IMR-90 (cell line): ENCODE results near the gene L3MBTL2. TPM values are rescaled to one million over a fixed set of nuclear protein-coding genes. Genes with fewer than 3 reads are reported as not detected.

Experiments used
- ATAC-seq: fragments of 200-7000 bp; cut with Tn5 transposase; 2 replicates; pipeline ENCODE4 v1.9.1; 2020; ENCODE audit warnings: low read depth, mild to moderate bottlenecking, moderate library complexity
- BruUV-seq: library from RNA; stranded (reverse); fragments of 400-500 nt; replicated peaks from 2 replicates; lab custom pipeline; 2021; lab: Mats Ljungman, UMichigan
- CTCF ChIA-PET: fragments of 300-600 bp; formaldehyde crosslinking; extraction: SDS; loops from one replicate; lab custom pipeline; 2021; ENCODE audit warnings: antibody characterized with exemption; lab: Yijun Ruan, JAX
- POLR2A ChIA-PET: fragments of 300-600 bp; sonication (Branson Sonifier 250); formaldehyde crosslinking; loops from one replicate; lab custom pipeline; 2022; ENCODE audit warnings: antibody characterized with exemption; ENCODE audit not compliant: unreplicated experiment; lab: Charles Lee
- DNase-seq: peaks from one replicate; pipeline ENCODE4 v3.0.0; 2013
- H2AFZ ChIP-seq: replicated peaks from 2 replicates; pipeline ENCODE3; 2013; ENCODE audit warnings: low read length, mild to moderate bottlenecking; ENCODE audit not compliant: poor library complexity
- H2AK5ac ChIP-seq: 2 replicates; pipeline ENCODE4 v1.6.1; 2013; ENCODE audit warnings: low read depth, low read length, inconsistent platforms
- H2AK9ac ChIP-seq: replicated peaks from 2 replicates; pipeline ENCODE3; 2013; ENCODE audit warnings: mild to moderate bottlenecking, low read depth, low read length, moderate library complexity; ENCODE audit not compliant: poor library complexity
- H2BK120ac ChIP-seq: 2 replicates; pipeline ENCODE4 v1.6.1; 2013; ENCODE audit warnings: low read depth, low read length, inconsistent platforms
- H2BK15ac ChIP-seq: 3 replicates; pipeline ENCODE4 v1.6.1; 2013; ENCODE audit warnings: low read depth, low read length, inconsistent platforms
- H2BK20ac ChIP-seq: 2 replicates; pipeline ENCODE4 v1.6.1; 2013; ENCODE audit warnings: low read depth, mild to moderate bottlenecking, inconsistent platforms, low read length, moderate library complexity
- H2BK5ac ChIP-seq: 2 replicates; pipeline ENCODE4 v1.6.1; 2013; ENCODE audit warnings: mild to moderate bottlenecking, low read depth, low read length, inconsistent platforms; ENCODE audit not compliant: poor library complexity, severe bottlenecking
- H3K14ac ChIP-seq: replicated peaks from 2 replicates; pipeline ENCODE4 v1.6.1; 2013; ENCODE audit warnings: low read depth, low read length, inconsistent platforms
- H3K18ac ChIP-seq: 2 replicates; pipeline ENCODE4 v1.6.1; 2013; ENCODE audit warnings: low read depth, low read length, control low read depth
- H3K23ac ChIP-seq: 2 replicates; pipeline ENCODE4 v1.6.1; 2013; ENCODE audit warnings: low read depth, low read length, inconsistent platforms
- H3K27ac ChIP-seq: 2 replicates; pipeline ENCODE4 v1.5.1; 2013; ENCODE audit warnings: mild to moderate bottlenecking, control low read depth, low read length; ENCODE audit not compliant: insufficient read depth
- H3K27me3 ChIP-seq: 2 replicates; pipeline ENCODE4 v1.6.1; 2013; ENCODE audit warnings: low read length; ENCODE audit not compliant: control insufficient read depth, insufficient read depth
- H3K36me3 ChIP-seq: 2 replicates; pipeline ENCODE4 v1.6.1; 2013; ENCODE audit warnings: low read length, mixed read lengths; ENCODE audit not compliant: control insufficient read depth, insufficient read depth
- H3K4ac ChIP-seq: 2 replicates; pipeline ENCODE4 v1.6.1; 2013; ENCODE audit warnings: low read depth, low read length, inconsistent platforms
- H3K4me1 ChIP-seq: 2 replicates; pipeline ENCODE4 v1.6.1; 2013; ENCODE audit warnings: low read length, mixed read lengths; ENCODE audit not compliant: control insufficient read depth, insufficient read depth
- H3K4me2 ChIP-seq: 2 replicates; pipeline ENCODE4 v1.6.1; 2013; ENCODE audit warnings: low read depth, mild to moderate bottlenecking, control low read depth, low read length, moderate library complexity
- H3K4me3 ChIP-seq: 2 replicates; pipeline ENCODE4 v1.5.1; 2013; ENCODE audit warnings: low read depth, mild to moderate bottlenecking, control low read depth, low read length, moderate library complexity; ENCODE audit not compliant: insufficient read depth
- H3K56ac ChIP-seq: 2 replicates; pipeline ENCODE4 v1.6.1; 2013; ENCODE audit warnings: low read length, inconsistent platforms; ENCODE audit not compliant: insufficient read depth; ENCODE audit errors: extremely low read depth
- H3K79me1 ChIP-seq, 2 experiments: 2 replicates each; pipeline ENCODE4 v1.6.1; 2013; ENCODE audit warnings: low read length in 2 of 2, inconsistent platforms in 1 of 2, low read depth in 1 of 2
- H3K9ac ChIP-seq: 2 replicates; pipeline ENCODE4 v1.6.1; 2013; ENCODE audit warnings: low read depth, low read length, control low read depth
- H3K9me1 ChIP-seq: 2 replicates; pipeline ENCODE4 v1.6.1; 2013; ENCODE audit warnings: low read length, inconsistent platforms; ENCODE audit not compliant: insufficient read depth
- H3K9me3 ChIP-seq: 2 replicates; pipeline ENCODE4 v1.6.1; 2013; ENCODE audit warnings: low read length; ENCODE audit not compliant: control insufficient read depth, insufficient read depth
- H4K20me1 ChIP-seq: 2 replicates; pipeline ENCODE4 v1.6.1; 2013; ENCODE audit warnings: low read length, inconsistent platforms; ENCODE audit not compliant: insufficient read depth
- H4K5ac ChIP-seq: 2 replicates; pipeline ENCODE4 v1.6.1; 2013; ENCODE audit warnings: mild to moderate bottlenecking, low read depth, low read length, control low read depth
- H4K8ac ChIP-seq, 2 experiments: 2 replicates each; pipeline ENCODE4 v1.6.1; 2013; ENCODE audit warnings: low read depth in 2 of 2, low read length in 2 of 2, control low read depth in 1 of 2, inconsistent platforms in 1 of 2
- H4K91ac ChIP-seq: 2 replicates; pipeline ENCODE4 v1.6.1; 2013; ENCODE audit warnings: low read depth, low read length, inconsistent platforms; ENCODE audit not compliant: insufficient read depth
- BHLHE40 ChIP-seq: fragments of 150-350 bp; IDR thresholded peaks from 2 replicates; pipeline ENCODE4 v1.6.1; 2016; ENCODE audit warnings: mild to moderate bottlenecking, low read depth, low read length
- CEBPB ChIP-seq: IDR thresholded peaks from 2 replicates; pipeline ENCODE4 v1.6.1; 2012; ENCODE audit warnings: low read depth, low read length, improper control_type of control experiment
- CTCF ChIP-seq: conservative IDR thresholded peaks from 2 replicates; pipeline ENCODE4 v1.5.1; 2012; ENCODE audit warnings: mild to moderate bottlenecking, low read depth, low read length, improper control_type of control experiment
- ELK1 ChIP-seq: fragments of 150-350 bp; IDR thresholded peaks from 2 replicates; pipeline ENCODE4 v1.6.1; 2016; ENCODE audit warnings: low read depth, mild to moderate bottlenecking, low read length, moderate library complexity, borderline replicate concordance
- MAFK ChIP-seq: IDR thresholded peaks from 2 replicates; pipeline ENCODE4 v1.6.1; 2012; ENCODE audit warnings: low read depth, low read length, improper control_type of control experiment
- MAZ ChIP-seq: IDR thresholded peaks from 2 replicates; pipeline ENCODE4 v1.6.1; 2012; ENCODE audit warnings: low read depth, mild to moderate bottlenecking, low read length, improper control_type of control experiment, moderate library complexity, borderline replicate concordance
- MXI1 ChIP-seq: IDR thresholded peaks from 2 replicates; pipeline ENCODE4 v1.6.1; 2012; ENCODE audit warnings: low read depth, mild to moderate bottlenecking, low read length, moderate library complexity, borderline replicate concordance
- NFE2L2 ChIP-seq: fragments of 150-350 bp; IDR thresholded peaks from 2 replicates; pipeline ENCODE4 v1.6.1; 2016; ENCODE audit warnings: low read depth, mild to moderate bottlenecking, low read length
- POLR2A ChIP-seq: IDR thresholded peaks from 2 replicates; pipeline ENCODE4 v1.6.1; 2012; ENCODE audit warnings: mild to moderate bottlenecking, low read depth, low read length
- RAD21 ChIP-seq: IDR thresholded peaks from 2 replicates; pipeline ENCODE4 v1.6.1; 2012; ENCODE audit warnings: low read length, improper control_type of control experiment
- RCOR1 ChIP-seq: IDR thresholded peaks from 2 replicates; pipeline ENCODE4 v1.6.1; 2012; ENCODE audit warnings: mild to moderate bottlenecking, low read length, improper control_type of control experiment; ENCODE audit not compliant: insufficient replicate concordance
- RFX5 ChIP-seq: IDR thresholded peaks from 2 replicates; pipeline ENCODE4 v1.8.0; 2012; ENCODE audit warnings: low read depth, mild to moderate bottlenecking, low read length, moderate library complexity
- SMC3 ChIP-seq: fragments of 150-350 bp; IDR thresholded peaks from 2 replicates; pipeline ENCODE4 v1.6.1; 2016; ENCODE audit warnings: low read depth, mild to moderate bottlenecking, antibody characterized with exemption, low read length, moderate library complexity
- USF2 ChIP-seq: fragments of 150-350 bp; IDR thresholded peaks from 2 replicates; pipeline ENCODE4 v1.6.1; 2017; ENCODE audit warnings: mild to moderate bottlenecking, antibody characterized with exemption, low read length, low read depth
- WGBS, 2 experiments: methylation state at CpG; one replicate each; pipeline versions ENCODE4 v1.1.5 to v1.1.7; 2013; ENCODE audit warnings: missing lambda C conversion rate in 2 of 2; ENCODE audit not compliant: insufficient read length in 1 of 2; ENCODE audit errors: extremely low coverage in 2 of 2; 5-methylcytosine and 5-hydroxymethylcytosine counted together
- dilution Hi-C: fragments of 300-500 bp; cut with HindIII; formaldehyde crosslinking; loops from one replicate; pipeline ENCODE4 v1.14.3; 2018; ENCODE audit warnings: low sequenced_read_pairs; ENCODE audit not compliant: unreplicated experiment
- in situ Hi-C: fragments of 300-500 bp; cut with MboI; formaldehyde crosslinking; loops from 3 replicates; pipeline ENCODE4 v1.14.3; 2019; ENCODE audit warnings: low sequenced_read_pairs, inconsistent platforms, mixed read lengths
- intact Hi-C: fragments of 100-400 bp; cut with micrococcal nuclease; formaldehyde crosslinking; loops from 2 replicates; pipeline ENCODE4 v1.10.0; 2022
- polyA plus RNA-seq, 3 experiments: library from polyadenylated mRNA; depleted of rRNA; stranded (reverse); fragments of >200 nt; gene quantifications; 2 replicates each; pipeline ENCODE4 v1.2.3, GENCODE V29; 2012; ENCODE audit warnings: low replicate concordance in 1 of 3
- total RNA-seq: library from RNA; depleted of rRNA; stranded (reverse); fragments of >200 nt; gene quantifications from 2 replicates; pipeline ENCODE4 v1.2.3, GENCODE V29; 2012

The L3MBTL2 gene
- total and polyA plus RNA-seq, 2 of the 4 experiments (the other 2 are of a cell fraction) = 20.6 to 25.1 TPM

- no peak overlapping the region for H2AK5ac ChIP-seq
- no peak overlapping the region for H3K18ac ChIP-seq
- H4K5ac ChIP-seq = no peak overlapping the region
- H3K4me3 ChIP-seq = no peak overlapping the region
- peaks cover 3% of the 10 kb centered on the region; the same call in 1 of the 2 replicates for H3K4me1 ChIP-seq
- H2AK9ac ChIP-seq = no peak overlapping the region
- no peak overlapping the region for H4K91ac ChIP-seq
- no peak overlapping the region for H3K56ac ChIP-seq
- ATAC-seq = no peak
- CTCF ChIA-PET = no interaction called here
- H3K4me2 ChIP-seq = no peak overlapping the region
- in situ Hi-C loops (no loop called here), dilution Hi-C loops (no loop called here), intact Hi-C loops (no loop called here)
- no peaks in the 10 kb centered on the region for H3K9me3 ChIP-seq
- peaks cover 13% of the 10 kb centered on the region; the same call in 1 of the 2 replicates for H4K20me1 ChIP-seq
- no peak overlapping the region for H3K4ac ChIP-seq
- BruUV-seq = no TSS peak
- POLR2A ChIA-PET = no interaction called here
- H2BK15ac ChIP-seq = no peak overlapping the region
- no peak overlapping the region for H2BK120ac ChIP-seq
- peaks cover 0 to 19% of the 10 kb centered on the region in 2 experiments; a peak in 2 of 4 replicates for H3K79me1 ChIP-seq
- no peak overlapping the region for H3K9ac ChIP-seq
- 60% methylated on average over 1 of the region's 3 CpGs; no CpG with 5 or more reads in 1 of the 2 experiments for WGBS, 2 experiments
- H2BK5ac ChIP-seq = no peak overlapping the region
- TF ChIP-seq MAFK (no peak), MXI1 (no peak), RCOR1 (no peak), RFX5 (no peak), ELK1 (no peak), SMC3 (no peak), POLR2A (no peak), CEBPB (no peak), BHLHE40 (no peak), USF2 (no peak), MAZ (no peak), CTCF (no peak), RAD21 (no peak), NFE2L2 (no peak)
- H2BK20ac ChIP-seq = no peak overlapping the region
- H3K36me3 ChIP-seq = peaks cover 36% of the 10 kb centered on the region
- H4K8ac ChIP-seq = no peak overlapping the region
- no peak overlapping the region for H3K23ac ChIP-seq
- no peak overlapping the region for H3K27ac ChIP-seq
- H3K27me3 ChIP-seq = no peaks in the 10 kb centered on the region
- no peak for DNase-seq
- H3K9me1 ChIP-seq = peaks cover 8% of the 10 kb centered on the region; the same call in 1 of the 2 replicates
- H3K14ac ChIP-seq = no peak overlapping the region
- H2AFZ ChIP-seq = no peak overlapping the region
Measured at GRCh38 chr22:41180926-41181325, 24.2 kb upstream of the L3MBTL2 start.
